ENCODE measurements around the gene HTR4. TPM values are rescaled to one million over a fixed set of nuclear protein-coding genes. Genes with fewer than 3 reads are reported as not detected.

The HTR4 gene
- total RNA-seq, 4 donors from 2014 or later = 17.6 to 21.3 (median 19.9) TPM

DNA sequence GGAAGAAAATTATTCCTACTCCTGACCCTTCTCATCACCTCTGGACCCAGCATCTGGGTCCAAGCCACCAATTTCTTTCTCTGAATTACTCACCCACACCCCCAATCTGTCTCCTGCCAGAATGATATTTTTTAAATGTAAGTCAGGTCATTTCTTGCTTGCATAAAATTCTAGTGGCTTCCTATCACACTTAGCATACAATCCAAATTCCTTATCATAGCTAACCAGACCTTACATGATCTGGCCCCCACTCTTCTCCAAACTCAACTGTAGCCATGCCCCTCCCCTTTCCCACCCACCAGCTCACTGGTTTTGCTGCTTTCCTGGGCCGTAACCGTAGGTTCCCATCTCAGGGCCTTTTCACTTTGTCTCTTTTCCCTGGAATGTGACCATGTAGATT is 15.2 kb downstream of the HTR4 start:
- Histone ChIP-seq H3K27ac (no peak overlapping the region), H3K27me3 (no peaks in the 10 kb centered on the region), H3K36me3 (no peaks in the 10 kb centered on the region), H3K4me1 (peaks cover 0 to 38% (median 23%) of the 10 kb centered on the region in 4 donors), H3K9me3 (no peaks in the 10 kb centered on the region), H3K4me3 (no peak overlapping the region)
- TF ChIP-seq POLR2AphosphoS5 (IDR thresholded peaks at IDR 0.05) = no peak
- TF ChIP-seq, protein P1, sequence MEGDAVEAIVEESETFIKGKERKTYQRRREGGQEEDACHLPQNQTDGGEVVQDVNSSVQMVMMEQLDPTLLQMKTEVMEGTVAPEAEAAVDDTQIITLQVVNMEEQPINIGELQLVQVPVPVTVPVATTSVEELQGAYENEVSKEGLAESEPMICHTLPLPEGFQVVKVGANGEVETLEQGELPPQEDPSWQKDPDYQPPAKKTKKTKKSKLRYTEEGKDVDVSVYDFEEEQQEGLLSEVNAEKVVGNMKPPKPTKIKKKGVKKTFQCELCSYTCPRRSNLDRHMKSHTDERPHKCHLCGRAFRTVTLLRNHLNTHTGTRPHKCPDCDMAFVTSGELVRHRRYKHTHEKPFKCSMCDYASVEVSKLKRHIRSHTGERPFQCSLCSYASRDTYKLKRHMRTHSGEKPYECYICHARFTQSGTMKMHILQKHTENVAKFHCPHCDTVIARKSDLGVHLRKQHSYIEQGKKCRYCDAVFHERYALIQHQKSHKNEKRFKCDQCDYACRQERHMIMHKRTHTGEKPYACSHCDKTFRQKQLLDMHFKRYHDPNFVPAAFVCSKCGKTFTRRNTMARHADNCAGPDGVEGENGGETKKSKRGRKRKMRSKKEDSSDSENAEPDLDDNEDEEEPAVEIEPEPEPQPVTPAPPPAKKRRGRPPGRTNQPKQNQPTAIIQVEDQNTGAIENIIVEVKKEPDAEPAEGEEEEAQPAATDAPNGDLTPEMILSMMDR (IDR thresholded peaks at IDR 0.05) = no peak
- no peak for TF ChIP-seq POLR2A (IDR thresholded peaks at IDR 0.05)
- TF ChIP-seq EP300 (IDR thresholded peaks at IDR 0.05; ENCODE audit: low read depth) = no peak
- 76% methylated on average over 2 of the region's 2 CpGs; no CpG with 5 or more reads in 1 of the 2 donors for WGBS, 2 donors (ENCODE audit: low coverage in 1 of 2)
- intact Hi-C loops (cut with DNase I; ENCODE audit: low total_unique reads) = no loop called here
- in situ Hi-C loops (cut with MboI; ENCODE audit: low pct_ligation_motif_present in 1 of 4, low pct_unique_long_range_greater_than_20kb in 1 of 4, low sequenced_read_pairs in 3 of 4) = no loop called here
- DNase-seq = no peak

DNA sequence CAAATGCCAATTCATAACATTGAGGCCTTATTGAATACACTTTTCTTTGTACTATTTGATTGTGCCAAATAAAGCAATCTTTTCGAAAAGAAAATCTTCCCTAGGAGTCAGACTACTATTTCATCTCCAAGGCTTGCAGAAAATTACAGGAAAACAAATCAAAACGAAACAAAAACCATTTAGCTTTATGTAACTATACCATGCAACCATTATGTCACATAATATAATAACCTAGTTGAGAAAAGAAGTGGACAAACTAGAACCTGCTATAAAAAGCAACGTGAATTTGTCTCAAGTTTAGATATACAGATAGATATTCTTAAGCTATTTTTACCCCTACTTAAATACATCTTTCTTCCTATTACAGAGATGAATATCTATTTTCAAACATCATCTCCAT is 18.0 kb downstream of the HTR4 start:
- no peak for TF ChIP-seq POLR2A (IDR thresholded peaks at IDR 0.05)
- TF ChIP-seq, protein P1 (IDR thresholded peaks at IDR 0.05) = no peak
- no peak for TF ChIP-seq EP300 (IDR thresholded peaks at IDR 0.05; ENCODE audit: low read depth)
- no peak for TF ChIP-seq POLR2AphosphoS5 (IDR thresholded peaks at IDR 0.05)
- Histone ChIP-seq H3K27ac (peak overlapping the region; percentile 29 to 63 (median 58)), H3K4me3 (no peak overlapping the region), H3K4me1 (peaks cover 0 to 50% (median 31%) of the 10 kb centered on the region in 4 donors), H3K27me3 (no peaks in the 10 kb centered on the region), H3K9me3 (no peaks in the 10 kb centered on the region), H3K36me3 (no peaks in the 10 kb centered on the region)
- WGBS, 2 donors (ENCODE audit: low coverage in 1 of 2) = 36 to 39% methylated on average over 3 of the region's 3 CpGs
- in situ Hi-C loops (cut with MboI; ENCODE audit: low pct_ligation_motif_present in 1 of 4, low pct_unique_long_range_greater_than_20kb in 1 of 4, low sequenced_read_pairs in 3 of 4) (no loop called here), intact Hi-C loops (cut with DNase I; ENCODE audit: low total_unique reads) (no loop called here)
- no peak for DNase-seq

DNA sequence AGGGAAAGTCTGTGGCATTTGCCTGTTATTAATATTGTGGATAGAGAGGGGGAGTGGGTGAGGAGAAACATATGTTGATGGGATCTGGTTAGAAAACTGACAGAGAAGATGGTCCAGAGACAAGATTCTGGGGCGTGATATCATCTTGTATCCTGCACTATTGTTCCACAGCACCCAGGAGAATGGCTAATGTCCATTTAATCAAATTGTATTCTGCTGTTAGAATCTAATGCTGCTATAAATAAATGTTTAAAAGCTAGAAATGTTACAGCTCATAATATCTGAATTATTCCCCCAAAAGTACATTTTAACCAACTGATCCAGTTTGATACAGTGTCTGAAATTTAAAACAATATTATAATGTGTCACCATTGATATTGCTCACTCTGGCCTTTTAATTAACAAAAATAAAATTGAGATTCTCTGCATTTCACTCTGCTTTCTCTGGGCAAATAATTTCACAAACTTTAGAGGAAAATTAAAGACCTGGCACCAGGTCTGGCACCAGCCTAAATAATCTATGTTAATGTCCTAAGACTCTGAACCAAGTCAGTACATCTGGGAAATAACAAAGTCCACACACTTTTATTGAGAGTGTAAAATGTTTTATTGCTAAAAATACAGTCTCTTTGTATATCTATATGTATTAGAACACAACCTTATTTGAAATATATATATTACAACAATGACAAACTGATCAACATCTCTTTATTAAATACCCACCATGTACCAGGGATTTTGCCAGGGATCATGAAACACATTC is 18.8 kb downstream of the HTR4 start:
- no peak for DNase-seq
- WGBS, 2 donors (ENCODE audit: low coverage in 1 of 2) = 79 to 89% methylated on average over 1 of the region's 1 CpG
- no peak for TF ChIP-seq POLR2A (IDR thresholded peaks at IDR 0.05)
- TF ChIP-seq POLR2AphosphoS5 (IDR thresholded peaks at IDR 0.05) = no peak
- no peak for TF ChIP-seq EP300 (IDR thresholded peaks at IDR 0.05; ENCODE audit: low read depth)
- TF ChIP-seq, protein P1 (IDR thresholded peaks at IDR 0.05) = no peak
- in situ Hi-C loops (cut with MboI; ENCODE audit: low pct_ligation_motif_present in 1 of 4, low pct_unique_long_range_greater_than_20kb in 1 of 4, low sequenced_read_pairs in 3 of 4) (no loop called here), intact Hi-C loops (cut with DNase I; ENCODE audit: low total_unique reads) (no loop called here)
- H3K27ac ChIP-seq = peak overlapping the region; percentile 29 to 63 (median 58)
- no peaks in the 10 kb centered on the region for H3K27me3 ChIP-seq
- no peaks in the 10 kb centered on the region for H3K36me3 ChIP-seq
- no peak overlapping the region for H3K4me3 ChIP-seq
- H3K9me3 ChIP-seq = no peaks in the 10 kb centered on the region
- H3K4me1 ChIP-seq = peaks cover 0 to 50% (median 31%) of the 10 kb centered on the region in 4 donors

DNA sequence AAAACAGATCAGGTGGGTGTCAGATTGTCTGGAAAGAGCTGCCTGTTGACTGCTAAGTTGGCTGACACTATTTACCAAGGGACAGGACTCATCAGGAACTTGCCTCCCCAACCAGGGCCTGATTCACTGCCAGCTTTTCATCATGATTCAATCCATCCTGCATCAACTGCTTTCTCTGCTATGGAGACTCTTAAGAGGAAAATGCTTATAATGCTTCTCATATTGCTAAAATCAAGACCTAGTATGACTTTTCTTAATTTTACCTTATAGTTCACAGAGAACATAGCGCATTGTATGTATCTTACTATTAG is 21.3 kb downstream of the HTR4 start:
- intact Hi-C loops (cut with DNase I; ENCODE audit: low total_unique reads) = no loop called here
- Histone ChIP-seq H3K9me3 (no peaks in the 10 kb centered on the region), H3K4me3 (no peak overlapping the region), H3K27ac (peak overlapping the region in 3 of 4 donors; percentile 8 to 53 (median 14)), H3K27me3 (no peaks in the 10 kb centered on the region), H3K4me1 (peaks cover 0 to 50% (median 31%) of the 10 kb centered on the region in 4 donors), H3K36me3 (no peaks in the 10 kb centered on the region)
- TF ChIP-seq EP300 (IDR thresholded peaks at IDR 0.05; ENCODE audit: low read depth) (no peak), POLR2A (IDR thresholded peaks at IDR 0.05) (no peak), POLR2AphosphoS5 (IDR thresholded peaks at IDR 0.05) (no peak)
- TF ChIP-seq, protein P1 (IDR thresholded peaks at IDR 0.05) = no peak
- in situ Hi-C loops (cut with MboI; ENCODE audit: low pct_ligation_motif_present in 1 of 4, low pct_unique_long_range_greater_than_20kb in 1 of 4, low sequenced_read_pairs in 3 of 4) = no loop called here
- DNase-seq = peak; percentile 21
- 97 to 100% methylated on average over 1 of the region's 1 CpG for WGBS, 2 donors (ENCODE audit: low coverage in 1 of 2)
